UCSD-AML1 (cell line): Measurements from ENCODE around the gene P2RY13.

ENCODE experiments used
- DNase-seq: peaks from one replicate; lab custom pipeline; 2025; ENCODE audit not compliant: unreplicated experiment; lab: John Stamatoyannopoulos, UW

Gene P2RY13

GRCh38 chr3:151297429-151297828 lies 31.9 kb downstream of the P2RY13 start:
- no peak for DNase-seq

- DNase-seq, result no peak
Measured at GRCh38 chr3:151296226-151296625, 33.1 kb downstream of the P2RY13 start.

- DNase-seq, result no peak
Measured at GRCh38 chr3:151293127-151293526, 36.2 kb downstream of the P2RY13 start.

GRCh38 chr3:151290673-151291072 lies 38.7 kb downstream of the P2RY13 start:
- no peak for DNase-seq

GRCh38 chr3:151289445-151289844 lies 39.9 kb downstream of the P2RY13 start:
- DNase-seq, result no peak

GRCh38 chr3:151285940-151286339 lies 43.4 kb downstream of the P2RY13 start:
- DNase-seq, result no peak

GRCh38 chr3:151283907-151284461 lies 45.4 kb downstream of the P2RY13 start:
- DNase-seq, result peak; percentile 21

- DNase-seq, result no peak
Measured at GRCh38 chr3:151283387-151283786, 46.0 kb downstream of the P2RY13 start.

GRCh38 chr3:151282921-151283320 lies 46.4 kb downstream of the P2RY13 start:
- DNase-seq, result no peak

GRCh38 chr3:151281671-151282324 lies 47.6 kb downstream of the P2RY13 start:
- no peak for DNase-seq

- no peak for DNase-seq
Measured at GRCh38 chr3:151278230-151278629, 51.1 kb downstream of the P2RY13 start, which contains the start of gene P2RY14. P2RY14 (minus strand) TSS chr3:151278542; CDS start chr3:151214316, 64,226 bp downstream.

GRCh38 chr3:151276687-151277042 lies 52.7 kb downstream of the P2RY13 start:
- DNase-seq, result no peak
